Activated CD4-positive, alpha-beta T cell treated with anti-CD3 and anti-CD28 coated beads, Interleukin-2, amount 10 ng/mL, durations not matched to agents 24 days and 14 days (primary cell): ENCODE data around the gene SPAG4. TPM values are rescaled to one million over a fixed set of nuclear protein-coding genes. Genes with fewer than 3 reads are reported as not detected.

Source experiments
- DNase-seq: peaks from one replicate; pipeline ENCODE4 v3.0.0; 2022
- H3K27ac Mint-ChIP-seq: one replicate; pipeline ENCODE4 v1.8.0; 2022; ENCODE audit warnings: mild to moderate bottlenecking, mixed read lengths
- H3K27me3 Mint-ChIP-seq: one replicate; pipeline ENCODE4 v1.8.0; 2022; ENCODE audit warnings: mixed read lengths
- H3K36me3 Mint-ChIP-seq: one replicate; pipeline ENCODE4 v1.8.0; 2022; ENCODE audit warnings: low read depth, mild to moderate bottlenecking, mixed read lengths
- H3K4me1 Mint-ChIP-seq: one replicate; pipeline ENCODE4 v1.8.0; 2021; ENCODE audit warnings: mixed read lengths
- H3K4me3 Mint-ChIP-seq: one replicate; pipeline ENCODE4 v1.8.0; 2022; ENCODE audit warnings: mild to moderate bottlenecking, moderate library complexity, mixed read lengths
- H3K9me3 Mint-ChIP-seq: one replicate; pipeline ENCODE4 v1.8.0; 2021; ENCODE audit warnings: mixed read lengths
- intact Hi-C: fragments of 100-400 bp; cut with micrococcal nuclease; formaldehyde crosslinking; loops from one replicate; pipeline ENCODE4 v1.15.1; 2023
- total RNA-seq: library from RNA; stranded (reverse); gene quantifications from 2 replicates; pipeline ENCODE4 v1.2.3, GENCODE V29; 2022

Gene SPAG4, protein sequence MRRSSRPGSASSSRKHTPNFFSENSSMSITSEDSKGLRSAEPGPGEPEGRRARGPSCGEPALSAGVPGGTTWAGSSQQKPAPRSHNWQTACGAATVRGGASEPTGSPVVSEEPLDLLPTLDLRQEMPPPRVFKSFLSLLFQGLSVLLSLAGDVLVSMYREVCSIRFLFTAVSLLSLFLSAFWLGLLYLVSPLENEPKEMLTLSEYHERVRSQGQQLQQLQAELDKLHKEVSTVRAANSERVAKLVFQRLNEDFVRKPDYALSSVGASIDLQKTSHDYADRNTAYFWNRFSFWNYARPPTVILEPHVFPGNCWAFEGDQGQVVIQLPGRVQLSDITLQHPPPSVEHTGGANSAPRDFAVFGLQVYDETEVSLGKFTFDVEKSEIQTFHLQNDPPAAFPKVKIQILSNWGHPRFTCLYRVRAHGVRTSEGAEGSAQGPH
- total RNA-seq: 3.5 and 5.2 TPM in 2 replicates

DNA sequence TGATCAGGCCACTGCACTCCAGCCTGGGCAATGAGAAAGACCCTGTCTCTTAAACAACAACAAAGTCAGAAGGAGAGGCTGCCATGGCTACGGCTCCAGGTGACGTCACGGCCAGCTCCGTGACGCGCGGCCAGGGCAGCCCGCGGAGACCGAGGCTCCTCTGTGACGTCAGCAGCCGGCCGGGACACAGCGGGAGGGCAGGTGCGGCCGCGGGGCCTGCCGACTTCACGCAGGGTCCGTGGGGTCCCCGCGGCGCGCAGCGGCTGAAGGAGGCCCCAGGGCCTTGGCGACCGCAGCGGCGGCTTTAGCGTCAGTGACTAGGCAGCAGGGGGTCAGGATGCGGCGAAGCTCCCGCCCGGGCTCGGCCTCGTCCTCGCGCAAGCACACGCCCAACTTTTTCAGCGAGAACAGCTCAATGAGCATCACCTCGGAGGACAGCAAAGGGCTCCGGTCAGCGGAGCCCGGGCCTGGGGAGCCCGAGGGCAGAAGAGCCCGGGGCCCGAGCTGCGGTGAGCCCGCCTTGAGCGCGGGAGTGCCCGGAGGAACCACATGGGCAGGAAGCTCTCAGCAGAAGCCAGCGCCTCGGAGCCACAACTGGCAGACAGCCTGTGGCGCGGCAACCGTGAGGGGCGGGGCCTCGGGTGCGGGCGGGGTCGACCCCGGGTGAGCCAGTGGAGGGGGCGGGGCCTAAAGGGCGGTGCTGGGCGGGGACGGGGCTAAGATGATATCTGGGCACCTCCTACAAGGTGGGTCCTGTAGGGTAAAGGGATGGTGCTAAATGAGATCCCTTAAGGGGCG, at the start of gene SPAG4:
Gene SPAG4 (plus strand): TSS at position 163 of the 798 bp plus-strand sequence. CDS start 175 bp downstream, at position 338.
- DNase-seq: peak; percentile 93
- intact Hi-C loops: loop anchor here (1.0 to 10.0 kb wide), 9 partner anchors 46 to 849 kb away; partner anchors contain the start of genes CEP250, ERGIC3, NFS1 and PHF20
- Mint-ChIP-seq H3K9me3 (no peaks in the 10 kb centered on the region), H3K36me3 (peaks cover 5% of the 10 kb centered on the region), H3K27me3 (peaks cover 4% of the 10 kb centered on the region), H3K4me3 (peak within 1 kb of the TSS; percentile 92), H3K27ac (peak within 1 kb of the TSS; percentile 95), H3K4me1 (peaks cover 28% of the 10 kb centered on the region)

DNA sequence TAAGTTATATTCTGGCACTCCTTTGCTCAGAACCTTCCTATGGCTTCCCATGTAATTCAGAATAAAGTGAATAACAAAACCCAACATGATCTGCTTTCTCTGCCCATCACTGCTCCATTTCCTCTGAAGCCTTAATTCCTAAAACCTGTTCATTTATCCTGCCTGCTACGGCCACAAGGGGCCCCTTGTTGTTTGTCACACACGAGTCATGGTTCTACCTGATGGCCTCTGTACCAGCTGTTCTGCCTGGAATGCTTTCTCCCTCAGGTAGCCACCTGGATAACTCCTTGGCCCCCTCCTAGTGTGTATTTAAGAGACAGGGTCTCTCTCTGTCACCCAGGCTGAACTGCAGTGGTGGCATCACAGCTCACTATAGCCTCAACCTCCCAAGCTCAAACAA, 47.0 kb upstream of the SPAG4 start:
- no peak for DNase-seq
- no peak overlapping the region for H3K4me3 Mint-ChIP-seq
- intact Hi-C loops: no loop called here
- H3K27ac Mint-ChIP-seq: peak overlapping the region; percentile 20
- H3K36me3 Mint-ChIP-seq: no peaks in the 10 kb centered on the region
- peaks cover 4% of the 10 kb centered on the region for H3K9me3 Mint-ChIP-seq
- H3K27me3 Mint-ChIP-seq: no peaks in the 10 kb centered on the region
- peaks cover 1% of the 10 kb centered on the region for H3K4me1 Mint-ChIP-seq

DNA sequence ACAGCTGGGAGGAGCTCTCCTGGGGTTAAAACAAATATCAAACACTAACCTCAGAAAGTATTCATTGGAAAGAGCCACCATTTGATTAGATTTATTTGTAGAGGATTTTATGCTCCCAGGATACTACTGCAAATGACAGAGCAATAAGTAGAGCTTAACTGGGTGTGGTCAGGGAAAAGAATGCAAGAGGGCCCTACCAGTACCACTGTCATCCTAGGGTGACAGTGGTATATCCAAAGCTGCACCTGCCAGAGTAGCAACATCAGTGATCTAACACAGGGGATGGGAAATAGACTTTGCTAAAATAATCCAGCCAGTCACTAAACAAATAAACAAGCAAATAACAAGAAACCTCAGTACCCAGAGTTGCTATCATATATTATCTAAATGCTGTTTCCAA, 44.1 kb upstream of the SPAG4 start:
- intact Hi-C loops: no loop called here
- H3K4me1 Mint-ChIP-seq: peaks cover 1% of the 10 kb centered on the region
- peaks cover 7% of the 10 kb centered on the region for H3K9me3 Mint-ChIP-seq
- no peaks in the 10 kb centered on the region for H3K36me3 Mint-ChIP-seq
- peaks cover 5% of the 10 kb centered on the region for H3K27me3 Mint-ChIP-seq
- DNase-seq: no peak
- H3K27ac Mint-ChIP-seq: no peak overlapping the region
- H3K4me3 Mint-ChIP-seq: no peak overlapping the region

DNA sequence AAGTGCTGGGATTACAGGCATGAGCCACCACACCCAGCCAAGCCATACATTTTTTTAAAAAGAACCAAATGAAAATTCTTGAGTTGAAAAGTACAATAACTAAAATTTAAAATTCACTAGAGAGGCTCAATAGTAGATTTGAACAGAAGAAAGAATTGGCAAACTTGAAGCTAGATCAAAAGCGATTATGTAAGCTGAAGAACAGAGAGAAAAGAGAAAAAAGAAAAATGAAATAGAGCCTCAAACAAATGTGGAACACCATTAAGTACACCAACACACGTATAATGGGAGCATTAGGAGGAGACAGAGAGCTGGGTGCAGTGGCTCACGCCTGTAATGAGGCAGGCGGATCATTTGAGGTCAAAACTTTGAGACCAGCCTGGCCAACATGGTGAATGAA, 42.8 kb upstream of the SPAG4 start:
- peaks cover 7% of the 10 kb centered on the region for H3K9me3 Mint-ChIP-seq
- no peaks in the 10 kb centered on the region for H3K36me3 Mint-ChIP-seq
- H3K4me1 Mint-ChIP-seq: peaks cover 1% of the 10 kb centered on the region
- no peak overlapping the region for H3K4me3 Mint-ChIP-seq
- no peak overlapping the region for H3K27ac Mint-ChIP-seq
- intact Hi-C loops: no loop called here
- DNase-seq: no peak
- peaks cover 7% of the 10 kb centered on the region for H3K27me3 Mint-ChIP-seq

DNA sequence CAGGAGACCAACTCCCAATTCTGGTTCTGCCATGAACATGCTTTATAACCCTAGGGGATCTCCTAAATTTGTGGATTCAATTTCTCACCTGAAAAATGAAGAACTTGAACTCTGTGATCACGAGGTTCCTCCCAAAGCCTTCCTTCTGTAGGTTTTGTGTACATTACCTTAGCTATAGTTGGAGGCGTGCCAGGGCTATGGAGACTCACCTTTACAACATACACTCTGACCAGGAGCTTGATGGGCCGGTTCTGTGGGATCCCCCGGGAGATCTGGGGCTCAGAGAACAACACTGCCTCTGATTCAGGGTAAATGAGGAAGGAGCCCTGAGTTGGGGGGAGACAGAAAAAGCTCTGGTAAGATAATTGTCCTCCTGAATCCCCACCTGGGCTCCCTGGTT, 39.7 kb upstream of the SPAG4 start:
- no peaks in the 10 kb centered on the region for H3K36me3 Mint-ChIP-seq
- H3K9me3 Mint-ChIP-seq: peaks cover 7% of the 10 kb centered on the region
- intact Hi-C loops: no loop called here
- H3K4me1 Mint-ChIP-seq: no peaks in the 10 kb centered on the region
- H3K27me3 Mint-ChIP-seq: peaks cover 7% of the 10 kb centered on the region
- no peak overlapping the region for H3K27ac Mint-ChIP-seq
- no peak overlapping the region for H3K4me3 Mint-ChIP-seq
- DNase-seq: no peak

DNA sequence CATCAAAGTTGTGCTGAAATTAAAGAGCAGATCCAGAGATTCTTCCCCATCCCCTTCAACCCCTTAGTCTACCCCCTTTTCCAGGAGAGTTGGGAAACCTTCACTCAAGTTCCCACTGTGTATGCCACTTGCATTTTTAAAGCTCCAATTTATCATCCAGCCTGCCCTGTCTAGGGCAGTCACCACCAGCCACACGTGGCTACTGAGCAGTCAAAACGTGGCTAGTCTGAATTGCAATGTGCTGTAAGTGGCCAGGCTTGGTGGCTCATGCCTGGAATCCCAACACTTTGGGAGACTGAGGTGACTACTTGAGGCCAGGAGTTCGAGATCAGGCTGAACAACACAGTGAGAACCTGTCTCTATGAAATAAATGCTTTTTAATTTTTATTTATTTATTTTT, 38.8 kb upstream of the SPAG4 start:
- Mint-ChIP-seq H3K4me3 (no peak overlapping the region), H3K36me3 (no peaks in the 10 kb centered on the region), H3K9me3 (peaks cover 7% of the 10 kb centered on the region), H3K27ac (no peak overlapping the region), H3K4me1 (no peaks in the 10 kb centered on the region), H3K27me3 (peaks cover 7% of the 10 kb centered on the region)
- no peak for DNase-seq
- intact Hi-C loops: no loop called here

DNA sequence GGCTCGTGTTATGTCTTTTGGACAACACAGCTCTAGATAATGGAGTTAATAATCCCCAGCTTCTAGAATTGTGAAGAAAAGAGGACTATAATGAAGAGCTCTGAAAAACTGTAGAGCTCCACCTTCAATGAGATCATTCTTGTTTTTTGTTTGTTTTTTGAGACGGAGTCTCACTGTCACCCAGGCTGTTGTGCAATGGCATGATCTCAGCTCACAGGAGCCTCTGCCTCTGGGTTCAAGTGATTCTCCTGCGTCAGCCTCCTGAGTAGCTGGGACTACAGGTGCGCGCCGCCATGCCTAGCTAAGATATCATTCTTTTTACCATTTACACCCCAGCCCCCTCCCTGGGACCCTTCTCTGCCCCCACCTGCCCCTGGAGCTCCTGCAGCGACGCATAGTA, 37.2 kb upstream of the SPAG4 start:
- DNase-seq: no peak
- intact Hi-C loops: no loop called here
- Mint-ChIP-seq H3K27me3 (peaks cover 7% of the 10 kb centered on the region), H3K4me1 (no peaks in the 10 kb centered on the region), H3K27ac (no peak overlapping the region), H3K4me3 (no peak overlapping the region), H3K36me3 (no peaks in the 10 kb centered on the region), H3K9me3 (peaks cover 3% of the 10 kb centered on the region)

DNA sequence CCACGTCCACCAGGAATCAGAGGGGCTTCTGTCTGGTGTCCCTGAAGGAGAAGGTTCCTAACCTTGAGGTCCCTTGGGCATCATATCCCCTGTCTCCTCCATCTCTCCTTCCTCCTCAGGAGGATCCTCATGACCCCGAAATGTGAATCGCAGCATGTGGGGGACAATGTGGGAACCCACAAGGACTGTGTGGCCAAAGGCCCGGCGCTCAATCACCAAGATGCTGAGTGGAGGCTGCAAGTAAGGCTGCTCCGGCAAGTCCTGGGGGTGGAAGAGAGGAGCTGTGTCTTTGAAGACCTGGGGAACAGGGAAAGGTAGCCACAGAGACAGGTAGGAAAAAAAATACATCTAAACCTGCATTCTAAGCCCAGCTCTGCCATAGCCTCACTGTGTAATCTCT, 36.4 kb upstream of the SPAG4 start:
- no peaks in the 10 kb centered on the region for H3K36me3 Mint-ChIP-seq
- no peak for DNase-seq
- no peak overlapping the region for H3K4me3 Mint-ChIP-seq
- H3K27me3 Mint-ChIP-seq: peaks cover 7% of the 10 kb centered on the region
- intact Hi-C loops: no loop called here
- H3K27ac Mint-ChIP-seq: no peak overlapping the region
- H3K4me1 Mint-ChIP-seq: no peaks in the 10 kb centered on the region
- peaks cover under 1% of the 10 kb centered on the region for H3K9me3 Mint-ChIP-seq

DNA sequence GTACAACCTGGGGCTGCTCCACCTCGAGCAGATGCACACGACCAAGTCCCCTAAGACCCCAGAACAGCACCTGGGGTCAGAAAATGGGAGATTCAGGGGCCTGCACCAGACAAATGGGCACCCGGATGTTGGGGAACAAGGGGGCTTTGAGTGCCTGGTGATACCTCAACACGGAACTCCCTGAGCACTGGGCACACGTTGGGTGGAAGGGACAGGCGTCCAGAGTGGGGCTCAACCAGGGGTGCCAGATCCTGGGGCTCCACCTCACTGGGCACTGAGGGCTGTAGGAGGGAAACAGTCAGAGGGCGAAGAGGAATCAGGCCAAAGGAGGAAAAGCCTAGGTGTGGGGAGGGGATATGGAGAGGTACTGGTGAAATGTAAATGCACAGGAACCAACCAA, 33.5 kb upstream of the SPAG4 start:
- no peak overlapping the region for H3K27ac Mint-ChIP-seq
- intact Hi-C loops: no loop called here
- DNase-seq: no peak
- H3K36me3 Mint-ChIP-seq: no peaks in the 10 kb centered on the region
- H3K27me3 Mint-ChIP-seq: no peaks in the 10 kb centered on the region
- H3K4me1 Mint-ChIP-seq: no peaks in the 10 kb centered on the region
- H3K9me3 Mint-ChIP-seq: no peaks in the 10 kb centered on the region
- H3K4me3 Mint-ChIP-seq: no peak overlapping the region

DNA sequence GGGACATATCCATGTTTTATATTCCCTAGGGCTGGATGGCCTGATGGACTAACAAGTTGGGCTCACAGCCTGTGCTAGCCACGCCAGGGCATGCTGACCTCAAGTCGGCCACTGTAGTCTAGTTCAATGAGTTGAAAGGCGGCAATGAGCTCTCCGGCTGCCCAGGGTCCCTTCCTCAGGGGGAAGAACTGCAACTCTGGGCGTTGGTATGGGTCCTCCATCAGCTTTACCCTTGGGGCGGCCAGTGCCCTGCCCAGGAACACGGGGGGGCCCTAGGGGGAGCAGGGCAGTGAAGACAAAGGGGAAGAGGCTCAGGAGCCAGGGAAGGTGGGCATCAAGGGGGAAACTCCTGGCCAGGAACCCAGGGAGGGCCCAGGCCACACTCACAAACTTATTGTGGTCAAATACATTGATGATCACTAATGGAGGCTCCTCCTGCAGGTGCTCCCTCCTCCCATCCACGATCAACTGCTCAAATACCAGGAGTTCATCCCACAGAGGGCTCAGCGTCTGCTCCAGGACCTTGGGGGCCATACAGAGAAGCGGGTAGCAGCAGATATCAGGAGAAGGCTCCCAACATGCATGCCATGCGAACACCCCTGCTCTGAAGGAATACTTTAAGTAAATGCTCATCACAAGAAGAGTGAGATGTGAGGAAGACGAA, 32.8 kb upstream of the SPAG4 start:
- intact Hi-C loops: no loop called here
- H3K4me3 Mint-ChIP-seq: no peak overlapping the region
- no peaks in the 10 kb centered on the region for H3K36me3 Mint-ChIP-seq
- H3K4me1 Mint-ChIP-seq: no peaks in the 10 kb centered on the region
- no peaks in the 10 kb centered on the region for H3K9me3 Mint-ChIP-seq
- H3K27ac Mint-ChIP-seq: no peak overlapping the region
- no peaks in the 10 kb centered on the region for H3K27me3 Mint-ChIP-seq
- no peak for DNase-seq

DNA sequence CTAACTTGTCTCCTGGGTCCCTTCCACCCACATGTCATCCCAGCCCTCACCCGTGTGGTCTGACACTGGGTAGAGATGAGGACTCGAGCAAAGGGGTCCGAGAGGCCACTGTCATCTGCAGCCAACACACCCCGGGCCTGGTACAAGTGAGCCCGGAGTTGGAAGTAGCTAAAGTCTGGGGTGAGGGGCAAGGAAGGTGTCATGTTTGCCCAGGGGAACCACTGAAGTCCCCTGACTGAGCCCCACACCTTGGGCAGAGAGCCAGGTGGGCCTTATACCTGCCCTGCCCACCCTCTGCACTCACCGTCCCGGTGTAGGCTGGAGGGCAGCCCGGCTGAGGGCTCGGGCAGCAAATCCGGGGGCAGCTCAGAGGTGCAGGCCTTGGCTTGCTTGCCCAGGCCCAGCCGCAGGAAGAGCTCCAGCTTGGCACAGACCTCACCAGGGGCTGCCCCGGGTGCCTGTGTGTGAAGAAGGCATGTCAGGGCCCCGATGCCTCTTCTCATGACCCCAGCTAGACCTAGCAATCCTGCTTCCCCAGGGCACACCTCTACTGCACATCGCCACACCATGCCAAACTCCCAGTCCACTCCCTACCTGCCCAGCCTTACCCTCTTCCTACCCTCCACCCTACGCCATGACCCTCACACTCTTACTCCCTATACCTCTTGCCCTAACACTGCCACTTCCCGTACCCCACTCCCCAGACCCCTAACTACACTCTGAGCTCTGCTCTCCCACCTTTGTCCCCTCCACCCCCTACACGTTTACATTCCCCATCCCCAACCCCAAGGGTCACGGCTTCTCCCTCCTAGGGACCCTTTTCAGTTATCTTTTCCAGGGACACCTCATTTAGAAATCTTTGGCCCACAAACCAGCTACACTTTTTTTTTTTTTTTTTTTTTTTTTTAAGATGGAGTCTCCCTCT, 31.7 kb upstream of the SPAG4 start:
- Mint-ChIP-seq H3K4me1 (no peaks in the 10 kb centered on the region), H3K36me3 (no peaks in the 10 kb centered on the region), H3K9me3 (no peaks in the 10 kb centered on the region)

DNA sequence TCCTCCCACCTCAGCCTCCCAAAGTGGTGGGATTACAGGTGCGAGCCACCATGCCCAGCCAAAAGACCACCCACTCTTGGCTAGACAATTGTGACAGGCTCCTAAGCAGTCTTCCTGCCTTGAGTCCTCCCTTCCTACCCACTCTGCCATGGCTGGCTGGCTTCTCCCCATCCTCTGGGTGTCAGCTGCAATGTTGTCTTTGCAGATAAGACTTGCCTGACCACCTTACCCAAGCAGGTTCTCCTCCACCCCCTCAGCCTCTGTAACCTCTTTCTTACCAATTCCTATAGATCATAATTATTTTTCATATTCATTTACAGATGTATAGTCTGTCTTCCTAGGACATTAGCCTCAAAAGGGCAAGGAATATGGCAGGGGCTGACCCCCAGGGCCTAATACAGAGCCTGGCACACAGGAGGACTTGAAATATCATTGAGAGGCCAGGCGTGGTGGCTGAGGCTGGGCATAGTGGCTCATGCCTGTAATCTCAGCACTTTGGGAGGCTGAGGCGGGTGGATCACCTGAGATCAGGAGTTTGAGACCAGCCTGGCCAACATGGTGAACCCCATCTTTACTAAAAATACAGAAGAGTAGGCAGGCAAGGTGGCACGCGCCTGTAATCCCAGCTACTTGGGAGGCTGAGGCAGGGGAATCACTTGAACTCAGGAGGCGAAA, 28.7 kb upstream of the SPAG4 start:
- Mint-ChIP-seq H3K9me3 (no peaks in the 10 kb centered on the region), H3K4me1 (no peaks in the 10 kb centered on the region), H3K27me3 (no peaks in the 10 kb centered on the region), H3K4me3 (no peak overlapping the region), H3K36me3 (no peaks in the 10 kb centered on the region), H3K27ac (no peak overlapping the region)
- intact Hi-C loops: no loop called here
- no peak for DNase-seq

More for the DNA sequence above, 31.7 kb upstream of the SPAG4 start:
- Mint-ChIP-seq H3K27ac (no peak overlapping the region), H3K27me3 (no peaks in the 10 kb centered on the region), H3K4me3 (no peak overlapping the region)
- intact Hi-C loops: no loop called here
- DNase-seq: no peak

DNA sequence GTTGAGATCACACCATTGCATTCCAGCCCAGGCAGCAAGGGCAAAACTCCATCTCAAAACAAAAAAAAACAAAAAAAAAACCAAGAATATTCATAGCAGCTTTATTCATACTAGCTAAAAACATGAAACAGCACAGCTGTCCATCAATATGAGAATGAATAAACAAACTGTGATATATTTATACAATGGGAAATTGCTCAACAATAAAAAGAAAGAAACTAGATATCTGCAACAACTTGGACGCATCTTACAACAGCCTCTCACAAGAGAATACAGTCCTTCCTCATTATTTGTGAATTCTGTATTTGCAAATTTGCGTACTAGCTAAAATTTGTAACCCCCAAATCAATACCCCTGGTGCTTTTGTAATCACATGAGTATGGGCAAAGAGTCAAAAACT, 28.2 kb upstream of the SPAG4 start:
- Mint-ChIP-seq H3K4me3 (no peak overlapping the region), H3K4me1 (no peaks in the 10 kb centered on the region), H3K27me3 (no peaks in the 10 kb centered on the region), H3K27ac (no peak overlapping the region), H3K9me3 (no peaks in the 10 kb centered on the region), H3K36me3 (no peaks in the 10 kb centered on the region)
- intact Hi-C loops: no loop called here
- DNase-seq: no peak
